Measurements from ENCODE around the gene AGPAT2. TPM values are rescaled to one million over a fixed set of nuclear protein-coding genes. Genes with fewer than 3 reads are reported as not detected.
A peak's percentile ranks its signal among the peaks of the same experiment; 100 is the strongest.

The AGPAT2 gene
- total RNA-seq, 1 donor, result 31.5 TPM

DNA sequence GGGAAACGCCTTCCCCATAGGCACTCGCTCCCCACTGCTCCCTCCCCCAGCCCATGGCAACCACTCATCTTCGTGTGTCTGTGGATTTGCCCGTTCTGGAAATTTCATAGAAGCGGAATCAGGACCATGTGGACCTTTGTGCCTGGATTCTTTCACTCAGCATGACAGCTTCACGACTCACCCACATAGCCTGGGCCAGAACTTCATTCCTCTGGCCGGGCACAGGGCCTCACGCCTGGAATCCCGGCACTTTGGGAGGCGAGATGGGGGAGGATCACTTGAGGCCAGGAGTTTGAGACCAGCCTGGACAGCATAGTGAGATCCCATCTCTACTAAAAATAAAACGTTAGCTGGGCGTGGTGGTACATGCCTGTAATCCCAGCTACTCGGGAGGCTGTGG, 13.0 kb upstream of the AGPAT2 start:
- no peak overlapping the region for H3K4me3 ChIP-seq (ENCODE audit: low read depth, low read length)
- TF ChIP-seq, protein P1, sequence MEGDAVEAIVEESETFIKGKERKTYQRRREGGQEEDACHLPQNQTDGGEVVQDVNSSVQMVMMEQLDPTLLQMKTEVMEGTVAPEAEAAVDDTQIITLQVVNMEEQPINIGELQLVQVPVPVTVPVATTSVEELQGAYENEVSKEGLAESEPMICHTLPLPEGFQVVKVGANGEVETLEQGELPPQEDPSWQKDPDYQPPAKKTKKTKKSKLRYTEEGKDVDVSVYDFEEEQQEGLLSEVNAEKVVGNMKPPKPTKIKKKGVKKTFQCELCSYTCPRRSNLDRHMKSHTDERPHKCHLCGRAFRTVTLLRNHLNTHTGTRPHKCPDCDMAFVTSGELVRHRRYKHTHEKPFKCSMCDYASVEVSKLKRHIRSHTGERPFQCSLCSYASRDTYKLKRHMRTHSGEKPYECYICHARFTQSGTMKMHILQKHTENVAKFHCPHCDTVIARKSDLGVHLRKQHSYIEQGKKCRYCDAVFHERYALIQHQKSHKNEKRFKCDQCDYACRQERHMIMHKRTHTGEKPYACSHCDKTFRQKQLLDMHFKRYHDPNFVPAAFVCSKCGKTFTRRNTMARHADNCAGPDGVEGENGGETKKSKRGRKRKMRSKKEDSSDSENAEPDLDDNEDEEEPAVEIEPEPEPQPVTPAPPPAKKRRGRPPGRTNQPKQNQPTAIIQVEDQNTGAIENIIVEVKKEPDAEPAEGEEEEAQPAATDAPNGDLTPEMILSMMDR (IDR thresholded peaks at IDR 0.05; ENCODE audit: insufficient read depth, low read depth, low read length), result no peak
- DNase-seq (ENCODE audit: low read depth), result peak; percentile 85

GRCh38 chr9:136698635-136699246, 11.5 kb upstream of the AGPAT2 start:
- H3K4me3 ChIP-seq (ENCODE audit: low read depth, low read length), result no peak overlapping the region
- TF ChIP-seq, protein P1 (IDR thresholded peaks at IDR 0.05; ENCODE audit: insufficient read depth, low read depth, low read length), result no peak

DNA sequence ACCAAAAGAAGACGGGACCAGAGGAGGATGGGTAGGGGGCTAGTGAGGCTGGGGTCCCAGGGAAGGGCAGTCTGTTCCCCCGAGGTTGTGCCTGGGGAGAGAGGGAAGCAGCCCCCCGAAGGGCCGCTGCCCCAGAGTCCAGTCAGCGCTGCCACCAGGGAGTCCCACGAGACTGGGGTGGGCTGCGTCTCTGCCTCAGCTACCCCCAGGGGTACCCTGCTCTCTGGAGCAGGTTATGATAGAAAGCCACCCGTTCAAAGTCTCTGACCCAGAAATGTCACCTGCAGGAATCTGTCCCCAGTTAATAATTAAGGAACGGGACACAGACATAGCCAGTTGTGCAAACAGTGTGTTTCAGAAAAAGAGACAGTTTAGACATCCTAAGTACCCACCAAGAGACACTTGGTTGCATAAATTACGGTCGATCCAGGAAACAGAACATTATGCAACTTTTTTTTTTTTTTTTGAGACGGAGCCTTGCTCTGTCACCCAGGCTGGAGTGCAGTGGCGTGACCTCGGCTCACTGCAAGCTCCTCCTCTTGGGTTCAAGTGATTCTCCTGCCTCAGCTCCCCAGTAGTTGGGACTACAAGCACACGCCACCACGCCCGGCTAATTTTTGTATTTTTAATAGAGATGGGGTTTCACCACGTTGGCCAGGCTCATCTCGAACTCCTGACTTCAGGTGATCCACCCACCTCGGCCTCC, 10.7 kb upstream of the AGPAT2 start:
- TF ChIP-seq, protein P1 (IDR thresholded peaks at IDR 0.05; ENCODE audit: insufficient read depth, low read depth, low read length), result no peak

More at GRCh38 chr9:136698635-136699246, 11.5 kb upstream of the AGPAT2 start:
- no peak for DNase-seq (ENCODE audit: low read depth)

GRCh38 chr9:136697146-136697820, 10.0 kb upstream of the AGPAT2 start:
- TF ChIP-seq, protein P1 (IDR thresholded peaks at IDR 0.05; ENCODE audit: insufficient read depth, low read depth, low read length), result no peak
- no peak for DNase-seq (ENCODE audit: low read depth)

More for the DNA sequence above, 10.7 kb upstream of the AGPAT2 start:
- DNase-seq (ENCODE audit: low read depth), result no peak
- no peak overlapping the region for H3K4me3 ChIP-seq (ENCODE audit: low read depth, low read length)

DNA sequence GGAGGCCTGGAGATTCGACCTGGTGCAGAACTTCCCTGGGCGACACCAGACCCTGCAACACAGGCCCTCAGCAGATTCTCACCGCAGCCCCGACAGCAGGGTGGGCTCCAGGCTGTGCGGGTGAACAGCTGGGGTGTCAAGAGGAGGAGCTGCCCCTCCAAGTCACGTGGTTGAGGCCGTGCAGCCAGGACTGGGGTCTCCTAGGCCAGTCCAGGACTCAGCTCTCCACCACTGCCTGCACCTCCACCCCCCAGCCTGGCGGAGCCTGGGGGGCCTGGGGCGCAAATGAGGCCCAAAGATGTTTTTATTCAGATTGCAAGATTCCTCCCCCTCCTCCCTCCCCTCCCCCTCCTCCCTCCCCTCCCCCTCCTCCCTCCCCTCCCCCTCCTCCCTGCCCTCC, 9.2 kb upstream of the AGPAT2 start:
- TF ChIP-seq, protein P1 (IDR thresholded peaks at IDR 0.05; ENCODE audit: insufficient read depth, low read depth, low read length), result no peak
- H3K4me3 ChIP-seq (ENCODE audit: low read depth, low read length), result no peak overlapping the region
- no peak for DNase-seq (ENCODE audit: low read depth)

More at GRCh38 chr9:136697146-136697820, 10.0 kb upstream of the AGPAT2 start:
- no peak overlapping the region for H3K4me3 ChIP-seq (ENCODE audit: low read depth, low read length)

DNA sequence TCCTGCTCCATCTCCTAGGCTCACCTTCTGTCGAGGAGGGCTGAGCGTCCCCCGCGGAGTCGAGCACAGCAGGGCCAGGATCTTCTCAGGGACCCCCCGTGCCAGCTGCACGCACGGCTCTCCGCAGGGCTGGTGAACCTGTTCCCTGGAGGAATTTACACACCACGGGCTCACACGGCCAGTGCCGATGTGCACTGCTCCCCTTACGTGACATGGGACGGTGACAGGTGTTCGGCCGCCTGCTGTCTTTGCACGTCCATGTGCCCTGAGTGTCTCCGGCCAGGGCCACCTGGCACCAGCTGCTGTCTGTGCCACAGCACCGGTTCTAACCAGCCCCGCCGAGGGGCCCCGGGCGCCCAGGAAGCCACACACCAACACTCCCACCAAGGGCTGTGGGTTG, 8.7 kb upstream of the AGPAT2 start:
- TF ChIP-seq, protein P1 (IDR thresholded peaks at IDR 0.05; ENCODE audit: insufficient read depth, low read depth, low read length), result no peak
- no peak overlapping the region for H3K4me3 ChIP-seq (ENCODE audit: low read depth, low read length)
- no peak for DNase-seq (ENCODE audit: low read depth)

Measured in fibroblast of villous mesenchyme (primary cell).